Nephron (organoid): ENCODE results near the gene ZNF22.

ENCODE experiments used
- H3K27ac Mint-ChIP-seq, 3 experiments: 2 replicates each; pipeline ENCODE4 v1.8.0; 2020; ENCODE audit warnings: mixed read lengths in 3 of 3, mild to moderate bottlenecking in 2 of 3, moderate library complexity in 1 of 3
- H3K27me3 Mint-ChIP-seq: 2 replicates; pipeline ENCODE4 v1.8.0; 2021; ENCODE audit warnings: low read depth, mild to moderate bottlenecking, moderate library complexity, mixed read lengths
- H3K36me3 Mint-ChIP-seq: 2 replicates; pipeline ENCODE4 v1.8.0; 2020; ENCODE audit warnings: low read depth, mixed read lengths
- H3K4me1 Mint-ChIP-seq: 2 replicates; pipeline ENCODE4 v1.8.0; 2020; ENCODE audit warnings: mixed read lengths
- H3K4me3 Mint-ChIP-seq, 3 experiments: 2 replicates each; pipeline ENCODE4 v1.8.0; 2020; ENCODE audit warnings: mild to moderate bottlenecking in 3 of 3, mixed read lengths in 3 of 3, moderate library complexity in 2 of 3
- H3K9me3 Mint-ChIP-seq: 2 replicates; pipeline ENCODE4 v1.8.0; 2020; ENCODE audit warnings: mixed read lengths
- CTCF ChIP-seq, 3 experiments: fragments of 200-600 bp; sonication (generic); IDR thresholded peaks; one replicate each; pipeline ENCODE4 v1.5.0; 2021; ENCODE audit warnings: antibody characterized with exemption in 3 of 3; ENCODE audit not compliant: unreplicated experiment in 3 of 3

ZNF22 gene

DNA sequence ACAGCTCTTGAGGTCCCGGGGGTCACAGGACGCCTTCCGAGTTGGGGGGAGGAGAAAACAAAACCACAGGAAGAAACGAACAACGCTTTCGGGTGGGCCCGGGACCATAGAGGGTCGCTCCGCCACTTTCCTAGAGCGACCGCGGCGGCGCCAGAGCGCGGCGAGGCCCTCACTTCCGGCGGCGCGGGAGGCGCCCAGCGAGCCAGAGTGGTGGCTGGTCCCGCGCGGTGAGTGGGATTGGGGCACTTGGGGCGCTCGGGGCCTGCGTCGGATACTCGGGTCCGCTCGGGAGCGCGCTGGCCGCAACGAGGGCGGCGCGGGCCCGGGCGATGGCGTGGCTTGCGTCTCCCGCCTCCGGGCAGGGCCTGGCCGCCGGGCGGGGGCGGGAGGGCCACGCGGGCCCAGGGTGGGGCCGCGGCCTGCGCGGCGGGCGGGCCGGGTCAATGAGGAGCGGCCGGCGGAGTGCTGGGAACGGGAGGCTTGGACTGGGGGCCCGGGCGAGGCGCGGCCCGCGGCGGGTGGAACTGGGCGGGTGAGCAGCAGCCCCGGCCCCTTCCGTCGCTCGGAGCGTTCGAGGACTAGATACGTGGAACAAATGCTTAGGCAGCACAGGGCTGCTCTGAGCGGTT, at the start of gene ZNF22:
Gene ZNF22 (plus strand): TSS at position 172 of the 629 bp plus-strand sequence. CDS start 2,446 bp downstream, outside the sequence.
- H3K27me3 Mint-ChIP-seq, result no peaks in the 10 kb centered on the region
- peaks cover 44% of the 10 kb centered on the region for H3K36me3 Mint-ChIP-seq
- peak within 1 kb of the TSS; percentile 90 to 97 (median 95) for H3K4me3 Mint-ChIP-seq
- TF ChIP-seq CTCF (IDR thresholded peaks at IDR 0.05; ENCODE audit: unreplicated experiment in 3 of 3), result no peak
- H3K9me3 Mint-ChIP-seq, result peaks cover 14% of the 10 kb centered on the region
- peaks cover 52% of the 10 kb centered on the region for H3K4me1 Mint-ChIP-seq
- peak within 1 kb of the TSS; percentile 99 to 100 (median 99) for H3K27ac Mint-ChIP-seq

GRCh38 chr10:44951576-44952226, 49.0 kb upstream of the ZNF22 start:
- Mint-ChIP-seq H3K36me3 (peaks cover 23% of the 10 kb centered on the region), H3K4me1 (peaks cover 67% of the 10 kb centered on the region), H3K27ac (no peak overlapping the region), H3K9me3 (no peaks in the 10 kb centered on the region), H3K27me3 (no peaks in the 10 kb centered on the region), H3K4me3 (no peak overlapping the region)
- no peak for TF ChIP-seq CTCF (IDR thresholded peaks at IDR 0.05; ENCODE audit: unreplicated experiment in 3 of 3)

DNA sequence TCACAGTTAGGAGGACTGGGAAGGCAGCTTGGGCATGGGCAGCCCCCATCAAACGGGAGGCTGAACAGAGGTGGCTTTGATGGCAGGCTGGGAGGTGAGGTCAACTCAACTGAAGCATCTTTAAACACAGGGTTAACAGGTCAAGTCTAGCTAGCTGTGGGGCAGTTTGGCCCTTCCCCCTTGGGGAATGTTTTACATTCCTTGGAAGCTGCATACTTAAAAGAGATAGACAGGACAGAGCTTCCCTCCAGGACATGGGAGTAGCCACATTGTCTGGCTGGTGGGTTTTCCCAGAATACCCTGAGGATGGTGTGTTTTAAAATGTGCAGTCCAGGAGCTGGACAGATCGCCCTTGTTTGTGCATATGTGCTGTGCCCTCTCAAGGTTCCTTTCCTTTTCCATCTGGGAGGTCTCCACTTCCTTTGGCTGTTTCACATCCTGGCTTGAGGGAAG, 47.9 kb upstream of the ZNF22 start:
- H3K4me1 Mint-ChIP-seq, result peaks cover 67% of the 10 kb centered on the region
- peaks cover 27% of the 10 kb centered on the region for H3K36me3 Mint-ChIP-seq
- no peak overlapping the region for H3K4me3 Mint-ChIP-seq
- H3K27ac Mint-ChIP-seq, result peak overlapping the region in 2 of 3 experiments; percentile 14 to 17
- no peaks in the 10 kb centered on the region for H3K27me3 Mint-ChIP-seq
- TF ChIP-seq CTCF (IDR thresholded peaks at IDR 0.05; ENCODE audit: unreplicated experiment in 3 of 3), result no peak
- no peaks in the 10 kb centered on the region for H3K9me3 Mint-ChIP-seq

- Mint-ChIP-seq H3K27me3 (no peaks in the 10 kb centered on the region), H3K4me3 (no peak overlapping the region)
Measured at GRCh38 chr10:44954042-44954441, 46.7 kb upstream of the ZNF22 start.

DNA sequence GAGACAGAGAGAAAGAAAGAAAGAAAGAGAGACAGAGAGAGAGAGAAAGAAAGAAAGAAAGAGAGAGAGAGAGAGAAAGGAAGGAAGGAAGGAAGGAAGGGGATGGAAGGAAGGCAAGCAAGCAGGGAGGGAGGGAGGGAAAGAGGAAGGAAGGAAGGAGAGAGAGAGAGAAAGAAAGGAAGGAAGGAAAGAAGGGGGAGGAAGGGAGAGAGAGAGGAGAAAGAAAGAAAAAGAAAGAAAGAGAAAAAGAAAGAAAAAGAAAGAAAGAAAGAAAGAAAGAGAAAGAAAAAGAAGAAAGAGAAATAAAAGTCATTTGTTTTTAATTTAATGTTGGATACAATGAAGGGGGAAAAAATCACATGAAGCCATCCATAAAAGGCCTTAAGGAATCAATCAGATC, 45.8 kb upstream of the ZNF22 start:
- Mint-ChIP-seq H3K27ac (no peak overlapping the region), H3K9me3 (no peaks in the 10 kb centered on the region), H3K4me3 (no peak overlapping the region), H3K27me3 (no peaks in the 10 kb centered on the region), H3K36me3 (peaks cover 27% of the 10 kb centered on the region), H3K4me1 (peaks cover 60% of the 10 kb centered on the region)
- TF ChIP-seq CTCF (IDR thresholded peaks at IDR 0.05; ENCODE audit: unreplicated experiment in 3 of 3), result no peak

More at GRCh38 chr10:44954042-44954441, 46.7 kb upstream of the ZNF22 start:
- Mint-ChIP-seq H3K9me3 (no peaks in the 10 kb centered on the region), H3K36me3 (peaks cover 27% of the 10 kb centered on the region), H3K27ac (no peak overlapping the region), H3K4me1 (peaks cover 67% of the 10 kb centered on the region)
- TF ChIP-seq CTCF (IDR thresholded peaks at IDR 0.05; ENCODE audit: unreplicated experiment in 3 of 3), result no peak
